Neural progenitor cell (in vitro differentiated cells): Measurements from ENCODE around the gene MRPL39. TPM values are rescaled to one million over a fixed set of nuclear protein-coding genes. Genes with fewer than 3 reads are reported as not detected.

Experiments used
- DNase-seq: peaks from one replicate; pipeline ENCODE4 v3.0.0-alpha.2; 2016; ENCODE audit warnings: low spot score
- H2AFZ ChIP-seq: fragments of 200-600 bp; sonication (generic); replicated peaks from 2 replicates; pipeline ENCODE4 v1.6.1; 2016; ENCODE audit warnings: antibody characterized with exemption
- H3F3A ChIP-seq: fragments of 200-600 bp; sonication (generic); 2 replicates; pipeline ENCODE4 v1.6.1; 2016; ENCODE audit warnings: antibody characterized with exemption, low read depth
- H3K27ac ChIP-seq: fragments of 200-600 bp; sonication (generic); 2 replicates; pipeline ENCODE4 v1.5.1; 2016; ENCODE audit warnings: mild to moderate bottlenecking
- H3K27me3 ChIP-seq: fragments of 200-600 bp; sonication (generic); 2 replicates; pipeline ENCODE4 v1.6.1; 2016; ENCODE audit warnings: mild to moderate bottlenecking, moderate library complexity
- H3K36me3 ChIP-seq: fragments of 200-600 bp; sonication (generic); 2 replicates; pipeline ENCODE4 v1.5.1; 2016
- H3K4me1 ChIP-seq: fragments of 200-600 bp; sonication (generic); 2 replicates; pipeline ENCODE4 v1.6.1; 2016; ENCODE audit warnings: mixed run types
- H3K4me2 ChIP-seq: fragments of 200-600 bp; sonication (generic); 2 replicates; pipeline ENCODE4 v1.6.1; 2016
- H3K4me3 ChIP-seq: fragments of 200-600 bp; sonication (generic); 2 replicates; pipeline ENCODE4 v1.5.1; 2016
- H3K79me2 ChIP-seq: fragments of 200-600 bp; sonication (generic); 2 replicates; pipeline ENCODE4 v1.6.1; 2016; ENCODE audit warnings: low read depth
- H3K9ac ChIP-seq: fragments of 200-600 bp; sonication (generic); 2 replicates; pipeline ENCODE4 v1.6.1; 2016
- H3K9me3 ChIP-seq: fragments of 200-600 bp; sonication (generic); 2 replicates; pipeline ENCODE4 v1.5.1; 2016; ENCODE audit warnings: low read depth
- H4K20me1 ChIP-seq: fragments of 200-600 bp; sonication (generic); 2 replicates; pipeline ENCODE4 v1.6.1; 2016; ENCODE audit warnings: low read depth
- H3K27ac Mint-ChIP-seq: 3 replicates; pipeline ENCODE4 v1.8.0; 2021; ENCODE audit warnings: mixed read lengths
- H3K27me3 Mint-ChIP-seq: 2 replicates; pipeline ENCODE4 v1.8.0; 2022; ENCODE audit warnings: low read depth, mild to moderate bottlenecking, inconsistent platforms, moderate library complexity, mixed read lengths; ENCODE audit not compliant: insufficient read depth
- H3K36me3 Mint-ChIP-seq: 3 replicates; pipeline ENCODE4 v1.8.0; 2021; ENCODE audit warnings: mixed read lengths
- H3K4me1 Mint-ChIP-seq: 3 replicates; pipeline ENCODE4 v1.8.0; 2021; ENCODE audit warnings: mixed read lengths
- H3K4me3 Mint-ChIP-seq: 3 replicates; pipeline ENCODE4 v1.8.0; 2021; ENCODE audit warnings: mild to moderate bottlenecking, moderate library complexity, mixed read lengths
- H3K9me3 Mint-ChIP-seq: 3 replicates; pipeline ENCODE4 v1.8.0; 2020; ENCODE audit warnings: mixed read lengths
- EZH2 ChIP-seq: fragments of 200-600 bp; sonication (generic); IDR thresholded peaks from 2 replicates; pipeline ENCODE4 v1.6.1; 2017; ENCODE audit warnings: antibody characterized with exemption, mild to moderate bottlenecking, moderate library complexity
- EZH2phosphoT487 ChIP-seq: fragments of 200-600 bp; sonication (generic); IDR thresholded peaks from 2 replicates; pipeline ENCODE4 v1.6.1; 2017; ENCODE audit warnings: antibody characterized with exemption
- total RNA-seq: library from RNA; depleted of rRNA; stranded (reverse); fragments of >200 nt; gene quantifications from 2 replicates; pipeline ENCODE4 v1.2.3, GENCODE V29; 2015; ENCODE audit warnings: low replicate concordance
- TF ChIP-seq, protein P1 (sequence below): fragments of 200-600 bp; sonication (generic); IDR thresholded peaks from 2 replicates; pipeline ENCODE4 v1.5.1; 2017; ENCODE audit warnings: antibody characterized with exemption, mild to moderate bottlenecking

The MRPL39 gene
- total RNA-seq, 1 donor from 2014 or later = 63.1 TPM

DNA sequence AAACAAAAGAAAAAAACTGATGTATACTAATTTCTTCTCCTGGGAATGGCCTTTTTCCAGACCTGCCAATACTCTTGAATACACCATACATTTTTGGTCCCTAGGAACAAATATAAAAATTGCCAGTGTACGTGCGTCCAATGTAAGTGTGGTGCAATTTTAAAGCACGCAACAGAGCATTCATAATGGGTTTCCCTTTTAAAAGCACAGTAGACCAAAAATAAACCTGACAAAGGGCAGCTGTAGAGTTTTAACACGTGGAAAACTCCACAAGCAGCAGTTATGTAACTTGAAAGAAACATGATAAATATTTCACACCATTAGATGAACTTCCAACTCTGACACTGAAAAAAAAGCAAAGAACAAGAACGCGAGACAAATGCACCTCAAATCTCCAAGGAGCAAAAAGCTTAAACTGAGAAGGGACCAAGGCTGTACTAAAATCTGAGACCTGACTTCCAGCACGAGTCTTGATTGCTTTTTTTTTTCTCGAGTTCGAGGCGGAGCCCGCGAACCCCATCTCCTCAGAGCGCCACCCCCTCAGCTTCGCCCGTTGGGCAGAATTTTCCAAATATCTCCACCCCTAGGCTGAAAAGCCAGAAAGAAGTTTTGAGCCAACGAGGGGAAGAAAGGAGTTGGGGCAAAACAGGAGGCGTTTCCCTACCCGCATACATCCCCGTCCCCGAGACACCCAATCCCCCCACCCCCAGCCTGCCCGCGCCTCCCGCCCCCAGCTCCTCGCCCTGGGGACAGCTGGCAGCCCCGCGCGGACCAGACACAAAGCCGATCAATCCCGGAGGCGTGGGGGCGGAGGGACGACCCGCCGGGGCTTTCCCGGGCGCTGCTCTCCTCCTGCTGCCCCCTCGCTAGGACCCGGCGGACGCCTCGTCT is 31.6 kb upstream of the MRPL39 start, which contains the start of gene JAM2:
JAM2 (plus strand) TSS at position 599 of the 891 bp plus-strand sequence. CDS start 564 bp downstream, outside the sequence.
- Histone ChIP-seq H3F3A (peaks cover 8% of the 10 kb centered on the region), H3K4me3 (peak within 1 kb of the TSS; percentile 76), H3K4me2 (peak within 1 kb of the TSS; percentile 84), H2AFZ (peak within 1 kb of the TSS; percentile 91), H3K27ac (no peak within 1 kb of the TSS), H4K20me1 (no peaks in the 10 kb centered on the region), H3K79me2 (no peaks in the 10 kb centered on the region), H3K4me1 (peaks cover 9% of the 10 kb centered on the region), H3K9me3 (no peaks in the 10 kb centered on the region), H3K27me3 (peaks cover 44% of the 10 kb centered on the region), H3K9ac (peak within 1 kb of the TSS; percentile 15), H3K36me3 (no peaks in the 10 kb centered on the region)
- peak; percentile 75 for DNase-seq
- Mint-ChIP-seq H3K27me3 (peaks cover 3% of the 10 kb centered on the region), H3K9me3 (peaks cover 3% of the 10 kb centered on the region), H3K4me3 (peak within 1 kb of the TSS; percentile 87), H3K36me3 (peaks cover 20% of the 10 kb centered on the region), H3K4me1 (peaks cover 30% of the 10 kb centered on the region), H3K27ac (peak within 1 kb of the TSS; percentile 96)
- TF ChIP-seq EZH2phosphoT487 (no peak), EZH2 (no peak)
- TF ChIP-seq, protein P1, sequence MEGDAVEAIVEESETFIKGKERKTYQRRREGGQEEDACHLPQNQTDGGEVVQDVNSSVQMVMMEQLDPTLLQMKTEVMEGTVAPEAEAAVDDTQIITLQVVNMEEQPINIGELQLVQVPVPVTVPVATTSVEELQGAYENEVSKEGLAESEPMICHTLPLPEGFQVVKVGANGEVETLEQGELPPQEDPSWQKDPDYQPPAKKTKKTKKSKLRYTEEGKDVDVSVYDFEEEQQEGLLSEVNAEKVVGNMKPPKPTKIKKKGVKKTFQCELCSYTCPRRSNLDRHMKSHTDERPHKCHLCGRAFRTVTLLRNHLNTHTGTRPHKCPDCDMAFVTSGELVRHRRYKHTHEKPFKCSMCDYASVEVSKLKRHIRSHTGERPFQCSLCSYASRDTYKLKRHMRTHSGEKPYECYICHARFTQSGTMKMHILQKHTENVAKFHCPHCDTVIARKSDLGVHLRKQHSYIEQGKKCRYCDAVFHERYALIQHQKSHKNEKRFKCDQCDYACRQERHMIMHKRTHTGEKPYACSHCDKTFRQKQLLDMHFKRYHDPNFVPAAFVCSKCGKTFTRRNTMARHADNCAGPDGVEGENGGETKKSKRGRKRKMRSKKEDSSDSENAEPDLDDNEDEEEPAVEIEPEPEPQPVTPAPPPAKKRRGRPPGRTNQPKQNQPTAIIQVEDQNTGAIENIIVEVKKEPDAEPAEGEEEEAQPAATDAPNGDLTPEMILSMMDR = no peak

DNA sequence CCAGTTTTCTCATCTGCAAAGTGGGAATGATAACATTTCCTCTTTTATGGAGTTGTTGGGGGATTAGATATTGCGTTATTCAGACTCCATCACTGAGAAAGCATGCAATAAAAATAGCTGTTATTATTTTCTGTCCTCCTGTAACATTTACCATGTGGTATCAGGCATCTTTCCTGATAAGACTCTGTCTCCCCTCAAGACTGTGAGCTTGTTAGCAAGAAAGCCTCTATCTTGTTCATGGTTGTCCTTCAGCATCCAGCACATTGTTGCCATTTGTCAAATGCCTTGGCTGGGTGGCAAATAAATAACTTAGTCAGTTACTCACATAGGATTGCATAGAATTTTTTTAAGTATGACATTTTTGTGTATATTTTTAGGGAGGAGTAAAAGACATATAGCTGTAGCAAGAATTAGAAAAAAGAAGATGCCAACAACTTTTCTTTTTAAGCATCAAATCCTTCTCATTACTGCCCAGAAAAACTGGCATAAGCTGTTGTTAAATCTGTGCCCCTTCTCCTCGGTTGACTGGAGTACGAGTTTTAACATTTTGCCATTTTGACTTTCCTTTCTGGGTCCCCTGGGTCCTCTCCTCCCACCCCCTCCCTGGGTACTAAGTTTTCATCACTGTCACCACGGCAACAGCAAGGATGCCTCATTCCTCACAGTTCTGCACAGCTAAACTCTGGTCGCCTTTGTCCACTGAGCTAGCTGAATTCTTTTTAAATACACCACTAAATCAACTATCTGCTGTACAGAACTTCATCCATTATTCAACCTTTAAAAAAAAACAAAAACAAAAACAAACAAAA is 30.8 kb upstream of the MRPL39 start:
- TF ChIP-seq, protein P1 = no peak
- TF ChIP-seq EZH2phosphoT487 = no peak
- Histone ChIP-seq H3K36me3 (no peaks in the 10 kb centered on the region), H3K4me3 (peak overlapping the region; percentile 76), H3K4me2 (peak overlapping the region; percentile 84), H3K27me3 (peaks cover 44% of the 10 kb centered on the region), H3F3A (peaks cover 8% of the 10 kb centered on the region), H3K79me2 (no peaks in the 10 kb centered on the region), H3K4me1 (peaks cover 9% of the 10 kb centered on the region), H3K27ac (no peak overlapping the region), H2AFZ (no peak overlapping the region), H3K9ac (no peak overlapping the region), H3K9me3 (no peaks in the 10 kb centered on the region), H4K20me1 (no peaks in the 10 kb centered on the region)
- Mint-ChIP-seq H3K27me3 (peaks cover 3% of the 10 kb centered on the region), H3K4me1 (peaks cover 30% of the 10 kb centered on the region), H3K27ac (peak overlapping the region; percentile 96), H3K9me3 (peaks cover 3% of the 10 kb centered on the region), H3K4me3 (peak overlapping the region; percentile 87), H3K36me3 (peaks cover 12% of the 10 kb centered on the region)
- DNase-seq = peak; percentile 27

DNA sequence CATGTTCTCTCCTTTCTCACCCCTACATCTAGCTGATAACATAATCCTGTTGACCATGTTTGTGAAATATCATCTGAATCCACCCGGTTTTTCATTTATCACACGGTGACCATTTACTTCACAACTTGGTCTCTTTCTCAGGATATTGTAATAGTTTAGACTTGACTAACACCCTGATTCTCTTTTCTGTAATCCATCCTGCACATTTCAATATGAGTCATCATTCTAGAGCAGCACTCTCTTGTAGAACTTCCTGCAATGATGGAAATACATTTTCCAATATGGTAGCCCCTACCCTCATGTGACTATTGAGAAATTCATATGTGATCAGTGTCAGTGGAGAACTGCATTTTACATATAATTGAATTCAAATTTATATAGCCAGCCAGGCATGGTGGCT is 29.4 kb upstream of the MRPL39 start:
- peaks cover 8% of the 10 kb centered on the region for H3F3A ChIP-seq
- H3K27me3 Mint-ChIP-seq = peaks cover 3% of the 10 kb centered on the region
- no peaks in the 10 kb centered on the region for H3K9me3 Mint-ChIP-seq

More for the DNA sequence above, 29.4 kb upstream of the MRPL39 start:
- Histone ChIP-seq H3K9me3 (no peaks in the 10 kb centered on the region), H3K27ac (no peak overlapping the region), H3K27me3 (peaks cover 40% of the 10 kb centered on the region), H3K9ac (no peak overlapping the region), H2AFZ (no peak overlapping the region), H4K20me1 (no peaks in the 10 kb centered on the region), H3K36me3 (no peaks in the 10 kb centered on the region), H3K79me2 (no peaks in the 10 kb centered on the region), H3K4me3 (no peak overlapping the region), H3K4me2 (no peak overlapping the region), H3K4me1 (peaks cover 9% of the 10 kb centered on the region)
- Mint-ChIP-seq H3K27ac (no peak overlapping the region), H3K36me3 (peaks cover under 1% of the 10 kb centered on the region), H3K4me3 (no peak overlapping the region), H3K4me1 (peaks cover 26% of the 10 kb centered on the region)
- no peak for TF ChIP-seq EZH2phosphoT487
- TF ChIP-seq, protein P1 = no peak
- TF ChIP-seq EZH2 = no peak
- DNase-seq = no peak
